HepG2 (cell line): ENCODE results near the gene LSM14B. TPM values are rescaled to one million over a fixed set of nuclear protein-coding genes. Genes with fewer than 3 reads are reported as not detected.
A peak's percentile ranks its signal among the peaks of the same experiment; 100 is the strongest.

Source experiments
- ATF1 ChIP-seq: IDR thresholded peaks from 2 replicates; pipeline ENCODE4 v1.6.1; 2016; ENCODE audit warnings: mild to moderate bottlenecking, control low read depth
- CAMTA2 ChIP-seq: sonication (generic); formaldehyde crosslinking; IDR thresholded peaks from 2 replicates; pipeline ENCODE4 v1.4.0; 2020; ENCODE audit warnings: mild to moderate bottlenecking, missing genetic modification reagents, borderline replicate concordance
- CHD4 ChIP-seq: fragments of 200-600 bp; sonication (generic); IDR thresholded peaks from 2 replicates; pipeline ENCODE4 v1.7.0; 2017; ENCODE audit warnings: mild to moderate bottlenecking, low read length, borderline replicate concordance
- HDAC1 ChIP-seq: sonication (generic); formaldehyde crosslinking; IDR thresholded peaks from 2 replicates; pipeline ENCODE4 v1.5.1; 2020; ENCODE audit warnings: mild to moderate bottlenecking, missing genetic modification reagents
- HDAC6 ChIP-seq: fragments of 200-600 bp; sonication (generic); IDR thresholded peaks from 2 replicates; pipeline ENCODE4 v1.7.0; 2017; ENCODE audit warnings: mild to moderate bottlenecking, antibody characterized with exemption, low read length, low read depth
- HOXA9 ChIP-seq: sonication (generic); formaldehyde crosslinking; IDR thresholded peaks from 2 replicates; pipeline ENCODE4 v1.8.1; 2022; ENCODE audit warnings: missing genetic modification reagents, mild to moderate bottlenecking, moderate library complexity, borderline replicate concordance
- IRF2 ChIP-seq: IDR thresholded peaks from 2 replicates; pipeline ENCODE4 v1.6.1; 2018; ENCODE audit warnings: missing genetic modification reagents, missing compliant biosample characterization
- KDM4B ChIP-seq: sonication (generic); formaldehyde crosslinking; IDR thresholded peaks from 2 replicates; pipeline ENCODE4 v1.4.0; 2020; ENCODE audit warnings: missing genetic modification reagents
- KLF16 ChIP-seq, 2 experiments: sonication (generic) in 1 of 2; formaldehyde crosslinking in 1 of 2; IDR thresholded peaks; 2 replicates each; pipeline versions ENCODE4 v1.6.1 to v1.8.0; 2016 to 2023; ENCODE audit warnings: missing genetic modification reagents in 2 of 2, missing compliant biosample characterization in 1 of 2
- NFIB ChIP-seq: sonication (generic); formaldehyde crosslinking; IDR thresholded peaks from 2 replicates; pipeline ENCODE4 v1.9.0; 2021; ENCODE audit warnings: missing genetic modification reagents, mild to moderate bottlenecking, borderline replicate concordance
- PCBP1 ChIP-seq: fragments of 200-400 bp; formaldehyde crosslinking; IDR thresholded peaks from 2 replicates; pipeline ENCODE4 v1.6.1; 2017; ENCODE audit warnings: mild to moderate bottlenecking, low read depth, low read length, borderline replicate concordance
- SRSF4 ChIP-seq: fragments of 200-400 bp; formaldehyde crosslinking; IDR thresholded peaks from one replicate; pipeline ENCODE4 v1.6.1; 2018; ENCODE audit warnings: mild to moderate bottlenecking, low read depth, low read length, moderate library complexity; ENCODE audit not compliant: poor library complexity, severe bottlenecking
- TAF15 ChIP-seq: fragments of 200-400 bp; formaldehyde crosslinking; IDR thresholded peaks from one replicate; pipeline ENCODE4 v1.6.1; 2018; ENCODE audit warnings: mild to moderate bottlenecking, low read depth, low read length; ENCODE audit not compliant: poor library complexity, severe bottlenecking
- YEATS2 ChIP-seq: sonication (generic); formaldehyde crosslinking; IDR thresholded peaks from 2 replicates; pipeline ENCODE4 v1.4.0; 2020; ENCODE audit warnings: missing genetic modification reagents, borderline replicate concordance
- ZNF431 ChIP-seq: sonication (generic); formaldehyde crosslinking; IDR thresholded peaks from 2 replicates; pipeline ENCODE4 v1.9.0; 2022; ENCODE audit warnings: missing genetic modification reagents, low read depth, mild to moderate bottlenecking, borderline replicate concordance
- ZNF484 ChIP-seq: sonication (generic); formaldehyde crosslinking; IDR thresholded peaks from 2 replicates; pipeline ENCODE4 v1.5.1; 2020; ENCODE audit warnings: mild to moderate bottlenecking, low read depth, missing genetic modification reagents, borderline replicate concordance
- ZNF720 ChIP-seq: sonication (generic); formaldehyde crosslinking; IDR thresholded peaks from 2 replicates; pipeline ENCODE4 v1.4.0; 2020; ENCODE audit warnings: missing genetic modification reagents
- polyA plus RNA-seq, 8 experiments: library from polyadenylated mRNA; depleted of rRNA in 3 of 8; stranded (reverse) in 7 of 8; unstranded in 1 of 8; fragments of >200 nt; fragmentation: Illumina TruSeq in 4 of 8; extraction: Trizol in 4 of 8; gene quantifications; 2 replicates each; pipeline versions ENCODE4 v1.2.1 to v1.2.3, GENCODE V29; 2011 to 2016; ENCODE audit warnings: low read depth in 4 of 8, missing spikeins in 1 of 8, mixed read lengths in 1 of 8; ENCODE audit not compliant: insufficient read depth in 1 of 8
- total RNA-seq, 5 experiments: library from RNA; depleted of rRNA; stranded (reverse); fragments of >200 nt; fragmentation: Illumina TruSeq; extraction: Trizol; gene quantifications; 2 replicates each; pipeline ENCODE4 v1.2.3, GENCODE V29; 2016; ENCODE audit warnings: low read depth in 1 of 5
- TF ChIP-seq, protein P1 (sequence below): sonication (generic); formaldehyde crosslinking; IDR thresholded peaks from 2 replicates; pipeline ENCODE4 v1.5.1; 2020; ENCODE audit warnings: missing genetic modification reagents, mild to moderate bottlenecking, borderline replicate concordance
- TF ChIP-seq, protein P2 (sequence below): sonication (generic); formaldehyde crosslinking; IDR thresholded peaks from 2 replicates; pipeline ENCODE4 v1.5.0; 2020; ENCODE audit warnings: mild to moderate bottlenecking, missing genetic modification reagents, borderline replicate concordance

The LSM14B gene
- total and polyA plus RNA-seq, 2 of the 13 experiments (the other 11 are each of a cell fraction or from before 2014, with no cell fraction given) = 43.3 to 79.2 TPM

DNA sequence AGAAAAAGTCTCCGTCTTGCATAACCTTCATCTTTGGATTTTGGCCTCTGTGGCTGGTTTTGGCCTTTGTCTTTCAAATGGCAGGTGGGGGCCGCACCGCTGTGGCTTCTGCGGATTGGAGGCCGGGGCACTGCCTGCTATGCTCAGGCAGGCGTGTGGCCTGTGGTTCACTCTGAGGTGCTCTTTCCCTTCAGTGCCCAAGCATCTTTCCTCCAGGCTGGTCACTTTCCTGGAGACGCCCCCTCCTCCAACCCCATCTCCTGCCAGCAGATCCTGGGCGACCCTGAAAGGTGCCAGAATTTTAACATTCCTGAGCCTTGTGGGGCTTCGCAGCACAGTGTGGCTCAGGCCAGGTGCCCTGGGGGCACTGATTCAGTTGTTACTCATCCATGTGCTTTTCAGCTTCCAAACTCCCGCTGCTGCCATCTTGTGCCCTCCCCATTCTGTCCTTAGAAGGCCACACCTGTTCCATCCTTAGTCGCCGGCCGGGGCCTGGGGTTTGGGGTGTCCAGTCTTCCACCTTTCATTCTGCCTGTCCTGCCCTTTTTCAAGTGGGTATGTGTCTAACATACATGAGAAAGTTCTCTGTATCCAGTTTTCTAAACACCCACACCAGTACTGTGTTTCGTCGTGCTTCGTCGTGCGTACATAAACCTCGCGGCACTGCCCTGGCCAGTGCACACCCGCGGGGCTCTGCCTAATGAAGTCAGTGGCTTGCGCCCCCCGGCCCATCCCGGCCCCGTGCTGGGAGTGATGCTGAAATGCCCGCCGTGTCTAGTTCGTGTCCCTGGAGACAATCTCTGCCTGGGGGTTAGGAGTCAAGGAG lies 33.4 kb downstream of the LSM14B start (continued):
- TF ChIP-seq, protein P1, sequence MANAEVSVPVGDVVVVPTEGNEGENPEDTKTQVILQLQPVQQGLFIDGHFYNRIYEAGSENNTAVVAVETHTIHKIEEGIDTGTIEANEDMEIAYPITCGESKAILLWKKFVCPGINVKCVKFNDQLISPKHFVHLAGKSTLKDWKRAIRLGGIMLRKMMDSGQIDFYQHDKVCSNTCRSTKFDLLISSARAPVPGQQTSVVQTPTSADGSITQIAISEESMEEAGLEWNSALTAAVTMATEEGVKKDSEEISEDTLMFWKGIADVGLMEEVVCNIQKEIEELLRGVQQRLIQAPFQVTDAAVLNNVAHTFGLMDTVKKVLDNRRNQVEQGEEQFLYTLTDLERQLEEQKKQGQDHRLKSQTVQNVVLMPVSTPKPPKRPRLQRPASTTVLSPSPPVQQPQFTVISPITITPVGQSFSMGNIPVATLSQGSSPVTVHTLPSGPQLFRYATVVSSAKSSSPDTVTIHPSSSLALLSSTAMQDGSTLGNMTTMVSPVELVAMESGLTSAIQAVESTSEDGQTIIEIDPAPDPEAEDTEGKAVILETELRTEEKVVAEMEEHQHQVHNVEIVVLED (CRISPR knock-in tag) = 0 out of 2 replicates have a peak, but pooled peaks have one; percentile 34
- TF ChIP-seq HOXA9 (no peak), NFIB (CRISPR knock-in tag) (no peak), ZNF720 (CRISPR knock-in tag) (no peak), IRF2 (CRISPR knock-in tag) (no peak; the same call in 1 of the 2 replicates), ZNF431 (no peak), CHD4 (peak; percentile 34; the same call in 1 of the 2 replicates), KDM4B (no peak), ZNF484 (CRISPR knock-in tag) (no peak), SRSF4 (no peak), TAF15 (no peak), YEATS2 (CRISPR knock-in tag) (no peak), HDAC1 (peak; percentile 85; the same call in 1 of the 2 replicates), HDAC6 (no peak), CAMTA2 (CRISPR knock-in tag) (peak; percentile 72; the same call in 1 of the 2 replicates), ATF1 (CRISPR knock-in tag) (no peak), PCBP1 (no peak), KLF16 (CRISPR knock-in tag; IDR thresholded peaks at IDR 0.05) (peak in 1 of 2 experiments; percentile 51; a peak in 1 of 4 replicates)
- TF ChIP-seq, protein P2, sequence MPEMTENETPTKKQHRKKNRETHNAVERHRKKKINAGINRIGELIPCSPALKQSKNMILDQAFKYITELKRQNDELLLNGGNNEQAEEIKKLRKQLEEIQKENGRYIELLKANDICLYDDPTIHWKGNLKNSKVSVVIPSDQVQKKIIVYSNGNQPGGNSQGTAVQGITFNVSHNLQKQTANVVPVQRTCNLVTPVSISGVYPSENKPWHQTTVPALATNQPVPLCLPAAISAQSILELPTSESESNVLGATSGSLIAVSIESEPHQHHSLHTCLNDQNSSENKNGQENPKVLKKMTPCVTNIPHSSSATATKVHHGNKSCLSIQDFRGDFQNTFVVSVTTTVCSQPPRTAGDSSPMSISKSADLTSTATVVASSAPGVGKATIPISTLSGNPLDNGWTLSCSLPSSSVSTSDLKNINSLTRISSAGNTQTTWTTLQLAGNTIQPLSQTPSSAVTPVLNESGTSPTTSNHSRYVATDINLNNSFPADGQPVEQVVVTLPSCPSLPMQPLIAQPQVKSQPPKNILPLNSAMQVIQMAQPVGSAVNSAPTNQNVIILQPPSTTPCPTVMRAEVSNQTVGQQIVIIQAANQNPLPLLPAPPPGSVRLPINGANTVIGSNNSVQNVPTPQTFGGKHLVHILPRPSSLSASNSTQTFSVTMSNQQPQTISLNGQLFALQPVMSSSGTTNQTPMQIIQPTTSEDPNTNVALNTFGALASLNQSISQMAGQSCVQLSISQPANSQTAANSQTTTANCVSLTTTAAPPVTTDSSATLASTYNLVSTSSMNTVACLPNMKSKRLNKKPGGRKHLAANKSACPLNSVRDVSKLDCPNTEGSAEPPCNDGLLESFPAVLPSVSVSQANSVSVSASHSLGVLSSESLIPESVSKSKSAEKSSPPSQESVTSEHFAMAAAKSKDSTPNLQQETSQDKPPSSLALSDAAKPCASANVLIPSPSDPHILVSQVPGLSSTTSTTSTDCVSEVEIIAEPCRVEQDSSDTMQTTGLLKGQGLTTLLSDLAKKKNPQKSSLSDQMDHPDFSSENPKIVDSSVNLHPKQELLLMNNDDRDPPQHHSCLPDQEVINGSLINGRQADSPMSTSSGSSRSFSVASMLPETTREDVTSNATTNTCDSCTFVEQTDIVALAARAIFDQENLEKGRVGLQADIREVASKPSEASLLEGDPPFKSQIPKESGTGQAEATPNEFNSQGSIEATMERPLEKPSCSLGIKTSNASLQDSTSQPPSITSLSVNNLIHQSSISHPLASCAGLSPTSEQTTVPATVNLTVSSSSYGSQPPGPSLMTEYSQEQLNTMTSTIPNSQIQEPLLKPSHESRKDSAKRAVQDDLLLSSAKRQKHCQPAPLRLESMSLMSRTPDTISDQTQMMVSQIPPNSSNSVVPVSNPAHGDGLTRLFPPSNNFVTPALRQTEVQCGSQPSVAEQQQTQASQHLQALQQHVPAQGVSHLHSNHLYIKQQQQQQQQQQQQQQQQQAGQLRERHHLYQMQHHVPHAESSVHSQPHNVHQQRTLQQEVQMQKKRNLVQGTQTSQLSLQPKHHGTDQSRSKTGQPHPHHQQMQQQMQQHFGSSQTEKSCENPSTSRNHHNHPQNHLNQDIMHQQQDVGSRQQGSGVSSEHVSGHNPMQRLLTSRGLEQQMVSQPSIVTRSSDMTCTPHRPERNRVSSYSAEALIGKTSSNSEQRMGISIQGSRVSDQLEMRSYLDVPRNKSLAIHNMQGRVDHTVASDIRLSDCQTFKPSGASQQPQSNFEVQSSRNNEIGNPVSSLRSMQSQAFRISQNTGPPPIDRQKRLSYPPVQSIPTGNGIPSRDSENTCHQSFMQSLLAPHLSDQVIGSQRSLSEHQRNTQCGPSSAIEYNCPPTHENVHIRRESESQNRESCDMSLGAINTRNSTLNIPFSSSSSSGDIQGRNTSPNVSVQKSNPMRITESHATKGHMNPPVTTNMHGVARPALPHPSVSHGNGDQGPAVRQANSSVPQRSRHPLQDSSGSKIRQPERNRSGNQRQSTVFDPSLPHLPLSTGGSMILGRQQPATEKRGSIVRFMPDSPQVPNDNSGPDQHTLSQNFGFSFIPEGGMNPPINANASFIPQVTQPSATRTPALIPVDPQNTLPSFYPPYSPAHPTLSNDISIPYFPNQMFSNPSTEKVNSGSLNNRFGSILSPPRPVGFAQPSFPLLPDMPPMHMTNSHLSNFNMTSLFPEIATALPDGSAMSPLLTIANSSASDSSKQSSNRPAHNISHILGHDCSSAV (CRISPR knock-in tag) = no peak
